Trophoblast cell (in vitro differentiated cells and primary cell): ENCODE data around the gene RPA1.

ENCODE experiments used
- DNase-seq, 2 donors: peaks; one replicate each; pipeline ENCODE4 v3.0.0-alpha.2; 2016
- H2AFZ ChIP-seq: 2 replicates; pipeline ENCODE4 v1.6.1; 2013; ENCODE audit warnings: low read length, moderate library complexity, mild to moderate bottlenecking; ENCODE audit not compliant: insufficient read depth, poor library complexity
- H2AK5ac ChIP-seq: 2 replicates; pipeline ENCODE4 v1.6.1; 2013; ENCODE audit warnings: mild to moderate bottlenecking, low read length
- H2BK120ac ChIP-seq: 2 replicates; pipeline ENCODE4 v1.6.1; 2013; ENCODE audit warnings: low read length, mild to moderate bottlenecking, moderate library complexity; ENCODE audit not compliant: insufficient read depth, poor library complexity
- H2BK12ac ChIP-seq: 2 replicates; pipeline ENCODE4 v1.6.1; 2013; ENCODE audit warnings: mild to moderate bottlenecking, low read length, moderate library complexity
- H2BK5ac ChIP-seq: 2 replicates; pipeline ENCODE4 v1.6.1; 2013; ENCODE audit warnings: low read length, low read depth, moderate library complexity, mild to moderate bottlenecking; ENCODE audit not compliant: poor library complexity
- H3K14ac ChIP-seq: 2 replicates; pipeline ENCODE4 v1.6.1; 2013; ENCODE audit warnings: mild to moderate bottlenecking, low read length
- H3K18ac ChIP-seq: 2 replicates; pipeline ENCODE4 v1.6.1; 2013; ENCODE audit warnings: mild to moderate bottlenecking, low read length
- H3K23ac ChIP-seq: 2 replicates; pipeline ENCODE4 v1.6.1; 2013; ENCODE audit warnings: low read length
- H3K27ac ChIP-seq: 2 replicates; pipeline ENCODE4 v1.5.1; 2013; ENCODE audit warnings: low read depth, mild to moderate bottlenecking, inconsistent platforms, low read length, moderate library complexity
- H3K27me3 ChIP-seq: 2 replicates; pipeline ENCODE4 v1.6.1; 2013; ENCODE audit warnings: inconsistent platforms, mild to moderate bottlenecking, low read length, moderate library complexity; ENCODE audit not compliant: insufficient read depth
- H3K36me3 ChIP-seq, 2 experiments: 1 replicate in 1 of 2; 2 replicates in 1 of 2; pipeline ENCODE4 v1.6.1; 2013; ENCODE audit warnings: low read length in 2 of 2, mild to moderate bottlenecking in 2 of 2, moderate library complexity in 1 of 2; ENCODE audit not compliant: insufficient read depth in 2 of 2, control insufficient read depth in 1 of 2
- H3K4ac ChIP-seq: 2 replicates; pipeline ENCODE4 v1.6.1; 2013; ENCODE audit warnings: low read depth, mild to moderate bottlenecking, low read length, moderate library complexity
- H3K4me1 ChIP-seq, 2 experiments: 1 replicate in 1 of 2; 2 replicates in 1 of 2; pipeline ENCODE4 v1.6.1; 2013; ENCODE audit warnings: low read length in 2 of 2, mild to moderate bottlenecking in 2 of 2, moderate library complexity in 1 of 2; ENCODE audit not compliant: insufficient read depth in 2 of 2, control insufficient read depth in 1 of 2
- H3K4me2 ChIP-seq: 2 replicates; pipeline ENCODE4 v1.6.1; 2013; ENCODE audit warnings: inconsistent platforms, mild to moderate bottlenecking, low read length, moderate library complexity
- H3K4me3 ChIP-seq: 2 replicates; pipeline ENCODE4 v1.5.1; 2013; ENCODE audit warnings: mild to moderate bottlenecking, low read depth, low read length, inconsistent platforms
- H3K79me1 ChIP-seq: one replicate; pipeline ENCODE4 v1.6.1; 2013; ENCODE audit warnings: low read length
- H3K79me2 ChIP-seq: 2 replicates; pipeline ENCODE4 v1.6.1; 2013; ENCODE audit warnings: low read length, mild to moderate bottlenecking; ENCODE audit not compliant: control insufficient read depth, insufficient read depth, poor library complexity
- H3K9ac ChIP-seq: 2 replicates; pipeline ENCODE4 v1.6.1; 2013; ENCODE audit warnings: mild to moderate bottlenecking, low read length
- H3K9me3 ChIP-seq: 2 replicates; pipeline ENCODE4 v1.6.1; 2013; ENCODE audit warnings: low read depth, mild to moderate bottlenecking, control low read depth, inconsistent platforms, low read length; ENCODE audit not compliant: insufficient read depth
- H4K12ac ChIP-seq: 2 replicates; pipeline ENCODE4 v1.6.1; 2013; ENCODE audit warnings: low read depth, mild to moderate bottlenecking, low read length, moderate library complexity
- H4K8ac ChIP-seq: 2 replicates; pipeline ENCODE4 v1.6.1; 2013; ENCODE audit warnings: low read depth, mild to moderate bottlenecking, low read length, moderate library complexity
- H4K91ac ChIP-seq: one replicate; pipeline ENCODE4 v1.6.1; 2013; ENCODE audit warnings: low read depth, mild to moderate bottlenecking, low read length, moderate library complexity
- WGBS: extraction: QIAGEN DNeasy Blood & Tissue Kit; methylation state at CpG from one replicate; pipeline ENCODE4 v1.1.7; 2013; ENCODE audit warnings: missing lambda C conversion rate; ENCODE audit not compliant: insufficient read length, insufficient coverage; ENCODE audit errors: extremely low coverage; 5-methylcytosine and 5-hydroxymethylcytosine counted together

RPA1 gene

DNA sequence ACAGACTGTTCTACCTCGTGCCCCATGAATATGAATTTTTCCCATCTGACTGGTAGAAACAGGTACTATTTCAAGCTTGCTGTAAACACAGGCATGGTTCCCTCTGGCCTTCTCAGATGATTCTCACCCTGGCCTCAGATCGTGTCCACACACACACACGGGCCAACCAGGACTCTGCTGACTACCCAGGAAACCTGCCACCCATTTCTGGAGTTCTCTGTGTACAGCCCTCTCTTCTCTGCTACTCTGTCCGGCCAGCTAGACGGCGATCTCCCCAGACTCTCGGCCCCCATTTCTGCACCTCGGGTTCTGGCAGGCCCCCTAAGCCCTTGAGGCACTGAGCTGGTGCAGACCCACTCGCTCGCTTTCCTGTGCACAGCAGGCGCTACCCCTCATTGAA lies 31.2 kb downstream of the RPA1 start:
- H2BK120ac ChIP-seq: no peak overlapping the region
- no peak overlapping the region for H2BK5ac ChIP-seq
- H3K14ac ChIP-seq: no peak overlapping the region
- no peak for DNase-seq
- no peak overlapping the region for H3K9ac ChIP-seq
- peaks cover 1% of the 10 kb centered on the region for H3K9me3 ChIP-seq
- no peak overlapping the region for H4K91ac ChIP-seq
- H3K36me3 ChIP-seq: peaks cover 14 to 18% of the 10 kb centered on the region in 2 experiments
- no peak overlapping the region for H2AK5ac ChIP-seq
- no peaks in the 10 kb centered on the region for H3K79me2 ChIP-seq
- H2BK12ac ChIP-seq: no peak overlapping the region
- no peaks in the 10 kb centered on the region for H3K4me1 ChIP-seq
- no peak overlapping the region for H3K4ac ChIP-seq
- no peaks in the 10 kb centered on the region for H3K27me3 ChIP-seq
- H4K12ac ChIP-seq: no peak overlapping the region
- H3K27ac ChIP-seq: no peak overlapping the region
- no peak overlapping the region for H3K4me3 ChIP-seq
- H3K18ac ChIP-seq: no peak overlapping the region
- no peaks in the 10 kb centered on the region for H3K79me1 ChIP-seq
- no peak overlapping the region for H3K23ac ChIP-seq
- no peak overlapping the region for H3K4me2 ChIP-seq
- no peak overlapping the region for H4K8ac ChIP-seq
- no peak overlapping the region for H2AFZ ChIP-seq
- no CpG with 5 or more reads among the region's 11 CpGs for WGBS

DNA sequence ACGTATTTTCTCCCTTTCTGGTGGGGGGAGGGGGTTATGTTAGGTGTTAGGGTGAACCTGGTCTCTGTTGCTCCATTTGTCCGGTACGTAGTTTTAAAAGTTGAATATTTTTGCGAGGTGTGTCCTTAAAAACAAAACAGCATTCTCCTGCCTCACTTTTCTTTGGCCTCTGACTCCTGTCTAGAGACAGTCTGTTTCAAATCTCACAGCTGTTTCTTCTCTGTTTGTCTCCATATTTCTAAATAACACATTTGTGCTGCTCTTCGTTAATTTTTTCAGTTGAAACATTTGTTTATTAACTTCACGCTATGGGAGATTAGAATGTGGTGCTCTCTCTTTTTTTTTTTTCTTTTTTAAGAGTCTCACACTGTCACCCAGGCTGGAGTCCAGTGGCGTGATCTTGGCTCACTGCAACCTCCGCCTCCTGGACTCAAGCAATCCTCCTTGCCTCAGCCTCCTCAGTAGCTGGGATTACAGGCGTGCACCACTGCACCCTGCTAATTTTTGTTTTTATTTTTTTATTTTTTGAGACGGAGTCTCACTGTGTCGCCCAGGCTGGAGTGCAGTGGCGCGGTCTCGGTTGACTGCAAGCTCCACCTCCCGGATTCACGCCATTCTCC lies 31.7 kb downstream of the RPA1 start:
- no CpG with 5 or more reads among the region's 16 CpGs for WGBS

DNA sequence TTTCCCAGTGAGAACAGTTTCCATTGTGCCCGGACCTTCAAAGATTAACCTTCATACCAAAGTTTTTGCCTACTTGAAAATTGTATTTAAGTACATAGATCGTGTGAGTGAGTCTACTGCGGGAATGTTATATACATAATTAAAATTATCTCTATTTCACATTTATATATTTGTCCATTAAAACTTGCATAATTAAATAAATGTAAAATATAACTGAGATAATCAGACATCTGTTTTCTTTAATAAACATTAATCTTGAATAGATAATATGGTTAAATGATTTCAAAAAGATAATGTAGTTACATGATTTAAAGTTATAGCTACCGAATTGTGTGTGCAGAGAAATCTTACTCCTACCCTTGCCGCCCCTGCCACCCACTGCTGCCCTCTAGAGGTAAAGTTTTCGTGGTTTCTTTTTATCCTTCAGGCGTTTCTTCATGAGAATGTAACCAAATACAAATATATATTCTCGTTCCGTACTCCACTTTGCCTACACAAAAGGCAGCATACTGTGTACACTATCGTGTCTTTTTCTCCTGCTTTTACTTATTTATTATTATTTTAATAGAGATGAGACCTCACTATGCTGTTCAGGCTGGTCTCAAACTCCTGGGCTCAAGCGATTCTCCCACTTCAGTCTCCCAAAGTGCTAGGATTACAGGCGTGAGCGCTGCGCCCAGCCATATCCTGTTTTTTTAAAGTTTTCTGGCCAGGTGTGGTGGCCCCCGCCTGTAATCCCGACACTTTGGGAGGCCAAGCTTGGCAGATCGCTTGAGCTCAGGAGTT lies 35.6 kb downstream of the RPA1 start:
- Histone ChIP-seq H3K9me3 (no peaks in the 10 kb centered on the region), H3K27me3 (no peaks in the 10 kb centered on the region), H3K27ac (no peak overlapping the region), H2BK12ac (no peak overlapping the region), H3K9ac (no peak overlapping the region), H2AFZ (no peak overlapping the region), H3K4me1 (no peaks in the 10 kb centered on the region), H3K4me3 (no peak overlapping the region), H4K12ac (no peak overlapping the region), H3K23ac (no peak overlapping the region), H4K8ac (no peak overlapping the region), H3K18ac (no peak overlapping the region), H3K14ac (no peak overlapping the region), H3K79me1 (no peaks in the 10 kb centered on the region), H2BK5ac (no peak overlapping the region), H4K91ac (no peak overlapping the region), H3K79me2 (no peaks in the 10 kb centered on the region), H2AK5ac (no peak overlapping the region), H3K36me3 (peaks cover 7 to 10% of the 10 kb centered on the region in 2 experiments), H3K4me2 (no peak overlapping the region), H3K4ac (no peak overlapping the region), H2BK120ac (no peak overlapping the region)
- DNase-seq: peak; percentile 29 to 85
- no CpG with 5 or more reads among the region's 17 CpGs for WGBS

More for the DNA sequence above, 31.7 kb downstream of the RPA1 start:
- no peak overlapping the region for H2AFZ ChIP-seq
- DNase-seq: no peak
- no peak overlapping the region for H3K18ac ChIP-seq
- H3K79me2 ChIP-seq: no peaks in the 10 kb centered on the region
- H3K4ac ChIP-seq: no peak overlapping the region
- H2BK120ac ChIP-seq: no peak overlapping the region
- H3K9ac ChIP-seq: no peak overlapping the region
- no peaks in the 10 kb centered on the region for H3K79me1 ChIP-seq
- H3K14ac ChIP-seq: no peak overlapping the region
- H3K4me1 ChIP-seq: no peaks in the 10 kb centered on the region
- no peak overlapping the region for H3K4me3 ChIP-seq
- H4K91ac ChIP-seq: no peak overlapping the region
- no peak overlapping the region for H4K8ac ChIP-seq
- H3K27me3 ChIP-seq: no peaks in the 10 kb centered on the region
- H3K4me2 ChIP-seq: no peak overlapping the region
- no peak overlapping the region for H4K12ac ChIP-seq
- H3K27ac ChIP-seq: no peak overlapping the region
- peaks cover 11 to 16% of the 10 kb centered on the region in 2 experiments for H3K36me3 ChIP-seq
- H3K9me3 ChIP-seq: no peaks in the 10 kb centered on the region
- H2BK12ac ChIP-seq: no peak overlapping the region
- no peak overlapping the region for H3K23ac ChIP-seq
- no peak overlapping the region for H2BK5ac ChIP-seq
- H2AK5ac ChIP-seq: no peak overlapping the region

DNA sequence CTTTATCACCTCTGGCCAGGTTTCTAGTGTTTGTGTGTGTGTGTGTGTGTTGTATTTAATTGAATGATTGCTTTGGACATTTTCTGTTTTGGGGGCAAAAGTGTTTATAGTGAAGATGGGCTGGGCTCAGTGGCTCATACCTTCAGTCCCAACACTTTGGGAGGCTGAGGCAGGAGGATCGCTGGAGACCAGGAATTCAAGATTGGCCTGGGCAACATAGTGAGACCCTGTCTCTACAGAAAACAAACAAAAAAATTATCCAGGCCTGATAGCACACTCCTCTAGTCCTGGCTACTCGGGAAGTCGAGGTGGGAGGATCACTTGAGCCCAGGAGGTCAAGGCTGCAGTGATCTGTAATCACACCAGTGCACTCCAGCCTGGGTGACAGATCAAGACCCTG lies 37.5 kb downstream of the RPA1 start:
- H3K27me3 ChIP-seq: no peaks in the 10 kb centered on the region
- H4K8ac ChIP-seq: no peak overlapping the region
- no peak overlapping the region for H3K14ac ChIP-seq
- H2BK120ac ChIP-seq: no peak overlapping the region
- H3K36me3 ChIP-seq: peaks cover 4 to 10% of the 10 kb centered on the region in 2 experiments
- H3K79me1 ChIP-seq: no peaks in the 10 kb centered on the region
- H3K9me3 ChIP-seq: no peaks in the 10 kb centered on the region
- H3K9ac ChIP-seq: no peak overlapping the region
- H3K23ac ChIP-seq: no peak overlapping the region
- WGBS: no CpG with 5 or more reads among the region's 3 CpGs
- no peak overlapping the region for H2AK5ac ChIP-seq
- no peak overlapping the region for H3K4me2 ChIP-seq
- no peaks in the 10 kb centered on the region for H3K79me2 ChIP-seq
- no peak overlapping the region for H3K27ac ChIP-seq
- H4K12ac ChIP-seq: no peak overlapping the region
- no peak overlapping the region for H3K4ac ChIP-seq
- no peak overlapping the region for H2BK5ac ChIP-seq
- no peak overlapping the region for H3K4me3 ChIP-seq
- H2AFZ ChIP-seq: no peak overlapping the region
- no peaks in the 10 kb centered on the region for H3K4me1 ChIP-seq
- H4K91ac ChIP-seq: no peak overlapping the region
- H3K18ac ChIP-seq: no peak overlapping the region
- H2BK12ac ChIP-seq: no peak overlapping the region
- DNase-seq: no peak
